GM19193 (cell line): ENCODE measurements around the gene TBCC.

ENCODE experiments used
- POLR2A ChIP-seq: IDR thresholded peaks from 4 replicates; pipeline ENCODE4 v1.6.1; 2011; ENCODE audit not compliant: insufficient read depth, insufficient read length; ENCODE audit errors: extremely low read depth

The TBCC gene, protein sequence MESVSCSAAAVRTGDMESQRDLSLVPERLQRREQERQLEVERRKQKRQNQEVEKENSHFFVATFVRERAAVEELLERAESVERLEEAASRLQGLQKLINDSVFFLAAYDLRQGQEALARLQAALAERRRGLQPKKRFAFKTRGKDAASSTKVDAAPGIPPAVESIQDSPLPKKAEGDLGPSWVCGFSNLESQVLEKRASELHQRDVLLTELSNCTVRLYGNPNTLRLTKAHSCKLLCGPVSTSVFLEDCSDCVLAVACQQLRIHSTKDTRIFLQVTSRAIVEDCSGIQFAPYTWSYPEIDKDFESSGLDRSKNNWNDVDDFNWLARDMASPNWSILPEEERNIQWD

DNA sequence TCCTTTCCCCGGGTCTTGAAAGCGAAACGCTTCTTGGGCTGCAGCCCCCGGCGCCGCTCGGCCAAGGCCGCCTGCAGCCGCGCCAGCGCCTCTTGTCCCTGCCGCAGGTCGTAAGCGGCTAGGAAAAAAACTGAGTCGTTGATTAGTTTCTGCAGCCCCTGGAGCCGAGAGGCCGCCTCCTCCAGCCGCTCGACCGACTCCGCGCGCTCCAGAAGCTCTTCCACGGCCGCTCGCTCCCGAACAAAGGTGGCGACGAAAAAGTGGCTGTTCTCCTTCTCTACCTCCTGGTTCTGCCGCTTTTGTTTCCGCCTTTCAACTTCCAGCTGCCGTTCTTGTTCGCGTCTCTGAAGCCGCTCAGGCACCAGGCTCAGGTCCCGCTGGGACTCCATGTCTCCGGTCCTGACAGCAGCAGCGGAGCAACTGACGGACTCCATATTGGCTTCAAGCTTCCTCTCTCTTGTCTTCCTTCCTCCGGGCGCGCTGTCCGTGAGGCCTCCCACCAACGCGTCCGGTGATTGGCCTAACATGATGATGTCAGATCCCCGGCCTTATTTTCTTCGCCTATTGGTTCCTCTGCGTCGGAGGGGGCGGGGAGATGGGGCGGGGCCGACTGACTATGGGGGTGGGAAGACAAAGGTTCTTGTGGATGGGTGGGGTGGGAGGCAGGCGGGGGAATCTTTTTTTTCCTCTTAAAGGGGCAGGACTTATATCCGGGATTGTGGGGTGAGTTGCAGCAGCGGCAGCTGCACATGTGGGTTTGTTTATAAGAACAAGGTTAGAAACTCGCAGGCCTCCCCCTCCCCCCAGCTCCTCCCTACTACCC, at the start of gene TBCC:
Gene TBCC (minus strand): TSS at position 464 of the 823 bp plus-strand sequence. CDS start 30 bp downstream, at position 434.
- TF ChIP-seq POLR2A = peak; percentile 98

DNA sequence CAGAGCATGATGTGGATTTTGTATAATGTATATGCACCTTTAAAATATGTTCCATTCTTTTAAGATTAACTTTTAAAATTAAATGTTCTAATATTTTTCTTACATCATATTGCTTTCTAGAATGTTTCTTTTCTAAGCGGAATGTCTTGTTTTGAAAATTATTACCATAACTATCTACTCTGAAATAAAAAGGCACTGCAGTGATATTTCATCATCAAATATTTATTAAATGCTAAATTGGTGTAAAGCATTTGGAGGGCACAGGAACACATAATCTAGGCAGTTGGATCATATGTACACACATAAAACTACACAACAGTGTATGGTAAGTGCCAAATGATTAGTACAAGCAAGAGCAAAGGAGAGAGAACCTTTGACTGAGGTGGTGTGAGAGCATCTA, 49.7 kb upstream of the TBCC start:
- no peak for TF ChIP-seq POLR2A

DNA sequence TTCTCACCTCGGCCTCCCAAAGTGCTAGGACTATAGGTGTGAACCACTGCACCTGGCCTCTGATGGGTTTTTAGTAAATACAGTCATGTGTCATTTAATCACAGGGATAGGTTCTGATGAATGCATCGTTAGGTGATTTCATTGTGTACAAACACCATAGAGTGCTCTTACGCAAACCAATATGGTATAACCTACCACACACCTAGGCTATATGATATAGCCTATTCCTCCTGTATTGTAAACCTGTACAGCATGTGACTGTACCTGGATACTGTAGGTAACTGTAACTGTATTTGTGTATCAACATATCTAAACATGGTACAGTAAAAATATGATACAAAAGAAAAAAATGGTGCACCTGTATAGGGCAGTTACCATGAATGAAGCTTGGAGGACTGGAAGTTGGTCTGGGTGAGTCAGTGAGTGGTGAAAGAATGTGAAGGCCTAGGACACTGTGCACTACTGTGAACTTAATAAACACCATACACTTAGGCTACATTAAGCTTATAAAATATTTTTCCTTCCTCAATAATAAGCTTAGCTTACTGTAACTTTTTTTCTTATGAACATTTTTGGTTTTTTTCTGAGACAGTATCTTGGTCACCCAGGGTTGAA, 45.9 kb upstream of the TBCC start:
- no peak for TF ChIP-seq POLR2A

DNA sequence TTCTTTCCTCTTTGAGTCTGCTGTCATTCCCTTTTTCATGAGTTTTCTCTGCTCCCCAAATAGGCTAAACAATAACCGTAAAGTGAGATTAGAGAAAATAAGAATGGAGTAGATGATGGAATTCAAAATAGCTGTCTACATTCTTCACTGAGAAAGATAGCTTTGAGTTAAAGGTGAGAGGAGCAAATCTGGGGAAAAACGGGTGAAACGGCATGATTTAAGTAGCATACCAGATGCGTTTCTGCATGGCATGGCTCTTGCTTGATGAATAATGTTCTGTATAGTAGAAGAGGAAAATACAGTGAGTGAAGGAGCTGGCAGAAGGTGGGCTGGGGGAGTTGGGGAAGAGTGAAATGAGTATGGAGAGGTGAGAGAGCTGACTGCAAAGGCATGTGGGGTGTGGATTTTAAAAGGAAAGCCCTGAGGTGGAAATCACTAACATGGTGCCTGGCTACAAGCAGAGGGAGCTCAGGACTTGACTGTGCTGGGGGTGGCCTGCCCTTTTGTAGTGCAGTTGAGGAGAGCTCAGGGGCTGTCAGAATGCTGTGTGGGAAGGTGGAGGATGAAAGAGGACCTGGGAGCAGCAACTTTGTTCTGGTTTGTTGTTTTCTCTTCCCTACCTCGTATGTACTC, 44.8 kb upstream of the TBCC start:
- no peak for TF ChIP-seq POLR2A

DNA sequence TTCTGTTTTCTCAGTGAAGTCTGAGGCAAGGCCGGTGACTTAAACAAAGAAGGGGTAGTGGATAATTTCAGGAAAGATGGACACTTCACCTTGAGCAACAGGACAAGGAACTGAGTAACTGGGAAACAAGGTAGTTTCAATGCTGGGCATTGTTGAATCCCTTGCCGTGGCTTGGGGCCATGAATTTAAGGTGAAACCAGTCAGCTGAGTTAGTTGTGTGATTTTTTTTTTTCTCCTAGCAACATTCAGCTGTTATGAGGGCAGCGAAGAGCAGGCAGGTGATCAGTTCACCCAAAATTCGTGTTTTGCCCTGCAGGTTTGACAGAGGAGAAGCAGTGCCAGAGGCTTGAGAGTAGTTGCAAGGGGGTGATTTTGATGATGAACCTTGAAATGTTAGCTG, 42.8 kb upstream of the TBCC start:
- TF ChIP-seq POLR2A = no peak

DNA sequence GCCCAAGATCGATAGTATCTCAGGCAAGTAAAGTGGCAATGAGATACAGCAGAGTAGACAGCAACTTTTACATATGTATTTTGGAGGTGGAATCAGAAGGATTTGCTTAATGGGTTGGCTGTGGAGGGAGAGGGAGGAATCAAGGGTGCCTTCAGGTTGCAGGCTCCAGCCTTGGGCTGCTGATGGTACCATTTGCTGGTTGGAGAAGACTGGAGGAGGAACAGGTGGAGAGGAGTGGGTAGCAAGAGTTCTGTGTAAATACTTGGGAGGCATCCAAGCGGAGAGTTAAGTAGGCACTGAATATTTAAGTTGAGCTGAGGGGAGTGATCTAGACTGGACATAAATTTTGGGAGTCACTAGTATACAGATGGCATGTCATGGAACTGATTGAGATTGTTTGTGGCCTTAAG, 41.2 kb upstream of the TBCC start:
- TF ChIP-seq POLR2A = no peak

DNA sequence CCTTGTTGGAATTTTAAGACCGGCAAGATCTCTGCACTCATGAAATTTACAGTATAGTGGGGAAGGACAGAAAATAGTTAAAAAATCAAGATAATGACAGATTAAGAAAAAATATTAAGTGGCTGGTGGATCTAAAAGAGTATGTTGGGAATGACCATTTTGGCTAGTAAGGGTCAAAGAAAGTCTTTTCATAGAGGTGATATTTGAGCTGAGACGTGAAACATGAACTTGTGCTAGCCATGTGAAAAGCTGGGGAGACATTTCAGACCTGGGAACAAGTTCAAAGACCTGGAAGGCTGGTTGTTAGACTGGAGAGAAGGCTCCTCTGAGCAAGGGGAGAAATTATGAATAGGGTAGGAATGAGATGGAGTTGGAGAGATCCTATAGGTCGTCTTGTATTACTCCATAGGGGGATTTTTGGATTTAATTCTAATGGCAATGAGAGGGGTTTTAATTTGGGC, 40.7 kb upstream of the TBCC start:
- TF ChIP-seq POLR2A = no peak

DNA sequence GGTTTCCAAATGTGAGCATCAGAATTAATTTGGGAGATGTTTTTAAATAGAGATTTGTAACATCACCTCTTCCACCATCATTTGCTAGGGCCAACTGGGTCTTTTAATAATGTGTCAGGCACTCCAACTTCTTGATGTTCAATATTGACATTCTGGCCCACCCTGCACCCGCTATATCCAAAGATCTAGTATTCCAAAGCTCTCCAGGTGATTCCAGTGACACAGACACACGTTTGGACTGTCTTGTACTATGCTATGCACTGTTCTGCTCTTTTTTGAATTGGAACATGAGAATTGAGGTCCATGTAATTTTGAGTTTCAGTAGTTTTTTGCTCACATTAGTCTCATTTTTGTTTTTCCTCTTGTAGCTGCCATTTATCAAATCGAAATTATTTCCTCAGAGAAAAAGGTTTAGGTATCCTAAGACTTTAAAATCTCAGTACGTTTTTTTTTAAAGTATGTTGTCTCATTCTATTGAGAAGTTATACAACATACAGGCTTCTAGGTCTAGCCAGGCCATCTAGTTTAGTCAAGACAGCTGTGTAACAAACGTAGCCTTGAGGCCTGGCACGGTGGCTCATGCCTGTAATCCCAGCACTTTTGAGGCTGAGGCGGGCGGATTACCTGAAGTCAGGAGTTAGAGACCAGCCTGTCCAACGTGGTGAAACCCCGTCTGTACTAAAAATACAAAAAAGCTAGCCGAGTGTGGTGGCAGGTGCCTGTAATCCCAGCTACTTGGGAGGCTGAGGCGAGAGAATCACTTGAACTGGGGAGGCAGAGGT, 39.0 kb upstream of the TBCC start:
- TF ChIP-seq POLR2A = no peak

DNA sequence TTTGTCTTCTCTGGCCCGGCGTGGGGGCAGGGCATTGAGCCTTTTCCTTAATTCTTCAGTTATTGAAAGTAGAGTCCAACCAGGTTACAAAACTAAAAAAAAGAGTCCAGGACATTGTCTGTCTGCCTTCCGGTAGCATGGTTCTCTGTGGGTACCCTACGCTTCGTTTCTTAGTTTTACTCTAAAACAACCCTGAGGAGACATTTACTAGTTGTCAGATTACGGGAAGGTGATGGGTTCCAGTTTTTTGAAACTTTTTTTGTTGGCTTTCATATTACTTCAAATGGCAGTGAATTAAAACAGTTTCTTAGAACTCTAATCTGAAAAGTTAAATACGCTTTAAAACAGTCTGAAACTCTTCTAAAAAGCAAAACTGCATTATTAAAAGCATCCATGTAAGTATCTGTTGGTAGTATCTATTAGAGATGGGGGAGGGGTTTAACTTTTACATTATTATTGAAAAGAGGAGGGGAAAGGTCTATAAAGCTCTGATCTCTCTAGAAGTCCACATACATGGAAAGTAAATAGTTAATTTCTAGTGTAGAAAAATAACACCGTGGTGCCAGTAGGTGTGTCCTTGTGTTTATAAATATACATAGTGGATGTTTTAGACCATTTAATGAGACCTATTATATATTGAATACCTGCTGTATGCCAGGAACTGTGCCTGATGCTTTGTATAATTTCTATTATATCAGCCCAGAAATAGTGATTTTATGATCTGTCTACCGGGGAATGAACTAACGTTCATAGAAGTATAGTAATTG, 38.2 kb upstream of the TBCC start:
- no peak for TF ChIP-seq POLR2A

DNA sequence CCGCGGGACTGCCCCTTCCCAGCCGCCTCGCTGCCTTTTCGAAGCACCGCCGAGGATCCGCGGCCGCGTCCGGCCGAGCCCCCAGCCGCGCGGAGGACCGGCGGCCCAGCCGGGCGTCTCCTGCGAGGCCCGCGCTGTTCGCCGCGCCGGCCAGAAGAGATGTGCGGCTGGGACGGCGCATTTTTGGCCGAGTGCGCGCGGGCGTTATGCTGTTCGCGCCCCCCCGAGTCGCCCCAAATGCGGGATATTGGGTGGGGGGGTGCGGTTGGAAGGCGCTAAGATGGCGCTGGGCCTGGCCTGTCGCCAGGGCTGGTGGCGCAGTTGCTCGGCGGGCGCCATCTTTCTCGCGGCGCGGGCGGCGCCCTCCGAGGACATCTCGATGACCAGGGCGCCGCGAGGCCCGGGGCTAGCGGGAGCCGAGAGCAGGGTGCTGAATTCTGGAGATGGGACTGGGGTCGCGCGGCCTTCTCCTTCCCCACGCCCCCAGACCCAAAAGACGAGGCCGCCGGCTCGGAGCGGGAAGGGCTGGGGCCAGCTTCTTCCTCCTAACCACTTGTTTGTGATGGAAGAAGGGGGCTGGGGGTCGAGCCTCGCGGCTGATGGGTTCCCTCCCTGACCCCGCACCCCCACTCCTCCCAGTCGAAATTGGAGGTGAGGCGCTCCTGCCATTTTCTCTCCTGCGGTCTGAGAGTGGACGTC, 37.4 kb upstream of the TBCC start:
- peak; percentile 82 for TF ChIP-seq POLR2A

DNA sequence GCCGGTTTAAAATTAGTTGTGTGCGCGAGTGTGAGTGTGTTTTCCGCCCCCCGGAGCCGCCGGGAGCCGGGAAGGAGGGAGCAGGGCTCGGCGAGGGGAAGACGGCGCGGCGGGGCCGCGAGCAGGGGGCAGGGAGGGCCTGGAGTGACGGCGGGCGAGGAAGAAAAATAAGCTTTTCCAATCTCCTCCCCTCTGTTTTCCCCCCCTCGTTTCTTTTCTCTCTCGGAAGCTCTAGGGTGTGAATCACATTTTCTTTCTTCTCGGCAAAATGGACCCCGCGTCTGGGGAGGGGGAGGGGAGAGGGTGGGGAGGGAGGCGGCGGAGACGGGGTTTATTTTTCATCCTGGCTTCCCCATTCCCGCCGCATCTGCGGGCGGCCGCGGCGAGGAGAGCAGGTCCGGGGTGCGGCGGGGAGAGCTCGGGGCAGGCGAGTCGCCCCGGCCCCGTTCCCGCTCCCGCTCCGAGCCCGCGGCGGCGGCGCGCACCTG, 36.8 kb upstream of the TBCC start:
- TF ChIP-seq POLR2A = no peak

DNA sequence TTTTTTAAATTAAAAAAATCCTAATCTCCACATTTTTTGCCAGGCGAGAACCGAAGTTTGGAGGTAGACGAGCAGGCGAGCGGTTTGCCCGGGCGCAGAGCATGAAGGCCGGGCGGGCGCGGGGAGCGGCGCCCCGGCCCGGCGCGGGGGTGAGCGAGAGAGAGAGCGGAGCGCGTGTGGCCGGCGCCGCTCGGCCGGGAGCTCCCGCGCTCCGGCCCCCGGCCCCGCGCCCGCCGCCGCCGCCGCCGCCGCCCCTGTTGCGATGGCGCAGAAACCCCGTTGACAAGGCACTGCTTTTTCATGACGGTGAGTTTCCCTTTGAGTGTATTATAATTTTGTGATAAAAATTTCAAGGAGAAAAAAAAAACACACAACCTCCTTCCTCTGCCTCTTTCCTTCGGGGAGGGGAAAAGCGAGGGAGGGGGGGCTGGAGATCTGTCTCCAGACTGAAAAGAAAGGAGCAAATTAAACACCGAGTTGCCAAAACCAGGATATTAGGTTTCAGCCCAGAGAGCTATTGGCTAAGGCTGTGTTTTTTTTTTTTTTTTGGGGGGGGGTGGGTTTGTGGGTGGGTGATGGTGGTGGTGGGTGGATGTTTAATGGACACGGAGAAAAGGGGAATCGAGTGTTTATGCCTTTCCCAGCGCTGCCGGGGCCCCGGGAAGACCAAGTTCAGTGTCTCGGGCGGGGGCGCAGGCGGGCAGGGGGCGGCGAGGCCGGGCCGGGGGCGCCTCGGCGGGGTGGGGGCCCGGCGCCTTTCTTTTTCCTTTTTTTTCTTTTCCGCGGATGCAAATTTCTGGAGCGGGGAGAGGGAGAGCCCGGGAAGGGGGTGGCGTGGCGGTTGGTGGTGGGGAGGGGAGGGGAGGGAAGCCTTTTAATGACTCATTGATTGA, 36.1 kb upstream of the TBCC start, which contains the start of gene BICRAL:
Gene BICRAL (plus strand): TSS at position 257 of the 893 bp plus-strand sequence. CDS start 39,971 bp downstream, outside the sequence.
- TF ChIP-seq POLR2A = peak; percentile 33

DNA sequence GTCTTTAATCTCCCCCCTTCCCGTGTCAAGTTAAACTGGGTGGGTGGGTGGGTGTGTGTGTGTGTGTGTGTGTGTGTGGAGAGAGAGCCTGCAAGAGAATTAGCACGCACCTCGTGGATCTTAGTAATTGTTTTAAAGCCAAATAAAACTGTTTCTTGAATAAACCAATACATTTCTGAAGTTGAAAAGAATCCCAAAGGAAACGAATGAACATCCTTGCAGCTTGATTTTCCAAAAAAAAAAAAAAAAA, 35.6 kb upstream of the TBCC start:
- no peak for TF ChIP-seq POLR2A

DNA sequence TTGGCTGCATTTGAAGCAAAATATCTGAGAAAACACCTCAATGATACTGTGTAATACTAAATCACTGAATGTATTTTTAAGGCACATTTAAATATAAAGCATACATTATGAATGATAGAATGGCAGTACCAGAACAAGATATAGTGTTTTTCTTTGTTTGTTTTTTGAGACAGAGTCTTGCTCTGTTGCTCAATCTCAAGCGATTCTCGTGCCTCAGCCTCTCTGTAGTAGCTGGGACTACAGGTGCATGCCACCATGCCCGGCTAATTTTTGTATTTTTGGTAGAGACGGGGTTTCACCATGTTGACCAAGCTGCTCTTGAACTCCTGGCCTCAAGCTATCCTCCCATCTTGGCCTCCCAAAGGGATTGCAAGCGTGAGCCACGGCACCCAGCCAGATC, 33.6 kb upstream of the TBCC start:
- TF ChIP-seq POLR2A = no peak
